GM18511 (cell line): Measurements from ENCODE around the gene BRD2.

Experiments used
- ATAC-seq: cut with Tn5 transposase; IDR thresholded peaks from one replicate; pipeline ENCODE4 v1.9.1; 2021; ENCODE audit warnings: mild to moderate bottlenecking, moderate library complexity; ENCODE audit not compliant: unreplicated experiment

Gene BRD2

GRCh38 chr6:33023536-33023935, 55.1 kb downstream of the BRD2 start:
- ATAC-seq, result no peak

- no peak for ATAC-seq
Measured at GRCh38 chr6:33024521-33024920, 56.1 kb downstream of the BRD2 start.

- ATAC-seq, result no peak
Measured at GRCh38 chr6:33028220-33028849, 59.9 kb downstream of the BRD2 start.

GRCh38 chr6:33029328-33030184, 61.2 kb downstream of the BRD2 start:
- ATAC-seq, result peak; percentile 78

- no peak for ATAC-seq
Measured at GRCh38 chr6:33030245-33030644, 61.9 kb downstream of the BRD2 start.
